Measurements from ENCODE around the gene DDX31. TPM values are rescaled to one million over a fixed set of nuclear protein-coding genes. Genes with fewer than 3 reads are reported as not detected.

DDX31 gene
- total RNA-seq, 1 experiment from 2014 or later = 25.8 TPM

GRCh38 chr9:132556235-132556634 lies 113.5 kb downstream of the DDX31 start (continued):
- TF ChIP-seq REST (IDR thresholded peaks at IDR 0.05; ENCODE audit: low read depth) = no peak
- no peak for TF ChIP-seq POLR2A (IDR thresholded peaks at IDR 0.05; ENCODE audit: borderline replicate concordance, extremely low read depth, insufficient read depth, insufficient read length)
- TF ChIP-seq CBX3 (IDR thresholded peaks at IDR 0.05; ENCODE audit: low read depth) = no peak
- no peak for TF ChIP-seq SRF (IDR thresholded peaks at IDR 0.05; ENCODE audit: low read depth)
- no peak for TF ChIP-seq EGR1 (IDR thresholded peaks at IDR 0.05; ENCODE audit: low read depth)
- TF ChIP-seq, protein P1, sequence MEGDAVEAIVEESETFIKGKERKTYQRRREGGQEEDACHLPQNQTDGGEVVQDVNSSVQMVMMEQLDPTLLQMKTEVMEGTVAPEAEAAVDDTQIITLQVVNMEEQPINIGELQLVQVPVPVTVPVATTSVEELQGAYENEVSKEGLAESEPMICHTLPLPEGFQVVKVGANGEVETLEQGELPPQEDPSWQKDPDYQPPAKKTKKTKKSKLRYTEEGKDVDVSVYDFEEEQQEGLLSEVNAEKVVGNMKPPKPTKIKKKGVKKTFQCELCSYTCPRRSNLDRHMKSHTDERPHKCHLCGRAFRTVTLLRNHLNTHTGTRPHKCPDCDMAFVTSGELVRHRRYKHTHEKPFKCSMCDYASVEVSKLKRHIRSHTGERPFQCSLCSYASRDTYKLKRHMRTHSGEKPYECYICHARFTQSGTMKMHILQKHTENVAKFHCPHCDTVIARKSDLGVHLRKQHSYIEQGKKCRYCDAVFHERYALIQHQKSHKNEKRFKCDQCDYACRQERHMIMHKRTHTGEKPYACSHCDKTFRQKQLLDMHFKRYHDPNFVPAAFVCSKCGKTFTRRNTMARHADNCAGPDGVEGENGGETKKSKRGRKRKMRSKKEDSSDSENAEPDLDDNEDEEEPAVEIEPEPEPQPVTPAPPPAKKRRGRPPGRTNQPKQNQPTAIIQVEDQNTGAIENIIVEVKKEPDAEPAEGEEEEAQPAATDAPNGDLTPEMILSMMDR (IDR thresholded peaks at IDR 0.05 in 2 of 3, conservative IDR thresholded peaks at IDR 0.05 in 1 of 3; ENCODE audit: borderline replicate concordance in 1 of 3, insufficient read depth in 1 of 3, low read depth in 2 of 3, low read length in 2 of 3) = no peak
- TF ChIP-seq ZFX (IDR thresholded peaks at IDR 0.05) = no peak
- TF ChIP-seq SP1 (IDR thresholded peaks at IDR 0.05; ENCODE audit: low read depth) = no peak
- TF ChIP-seq, protein P2, sequence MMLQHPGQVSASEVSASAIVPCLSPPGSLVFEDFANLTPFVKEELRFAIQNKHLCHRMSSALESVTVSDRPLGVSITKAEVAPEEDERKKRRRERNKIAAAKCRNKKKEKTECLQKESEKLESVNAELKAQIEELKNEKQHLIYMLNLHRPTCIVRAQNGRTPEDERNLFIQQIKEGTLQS (IDR thresholded peaks at IDR 0.05) = no peak
- no peak for TF ChIP-seq CEBPB (IDR thresholded peaks at IDR 0.05; ENCODE audit: low read depth)

GRCh38 chr9:132555528-132555927 lies 114.3 kb downstream of the DDX31 start:
- RAD21 ChIA-PET (ENCODE audit: low non-redundant PET in 1 of 2, low total read pairs in 2 of 2, uncharacterized antibody in 2 of 2, unreplicated experiment in 2 of 2) = no interaction called here
- Histone ChIP-seq H4K20me1 (ENCODE audit: insufficient read depth) (no peaks in the 10 kb centered on the region), H3K4me1 (ENCODE audit: control insufficient read depth in 1 of 2, insufficient read depth in 2 of 2, low read length in 2 of 2) (no peaks in the 10 kb centered on the region), H3K9ac (ENCODE audit: low read length) (no peak overlapping the region), H3K4me3 (replicated peaks in 1 of 2; ENCODE audit: low read depth in 1 of 2, low read length in 2 of 2) (no peak overlapping the region), H3K9me2 (ENCODE audit: insufficient read depth) (no peaks in the 10 kb centered on the region), H3K79me2 (ENCODE audit: insufficient read depth, low read length) (no peaks in the 10 kb centered on the region), H3K4me2 (ENCODE audit: low read length) (no peak overlapping the region), H2AFZ (ENCODE audit: low read depth, low read length, poor library complexity, severe bottlenecking) (no peak overlapping the region), H3K9me3 (ENCODE audit: control insufficient read depth in 1 of 2, insufficient read depth in 1 of 2, low read depth in 1 of 2, low read length in 2 of 2) (no peaks in the 10 kb centered on the region), H3K27ac (ENCODE audit: low read depth, low read length) (no peak overlapping the region), H3K36me3 (ENCODE audit: control insufficient read depth in 1 of 2, insufficient read depth in 2 of 2, low read length in 2 of 2) (no peaks in the 10 kb centered on the region), H3K27me3 (ENCODE audit: insufficient read depth, low read length) (no peaks in the 10 kb centered on the region; the same call in 1 of the 2 replicates)
- CTCF ChIA-PET = no interaction called here
- BruUV-seq (replicated peaks) = no TSS peak
- DNase-seq (ENCODE audit: low read depth, low spot score) = no peak
- POLR2A ChIA-PET = no interaction called here
- intact Hi-C loops (cut with micrococcal nuclease) = no loop called here
- no peak for ATAC-seq
- TF ChIP-seq RAD21 (IDR thresholded peaks at IDR 0.05; ENCODE audit: low read depth) = no peak
- TF ChIP-seq YY1 (IDR thresholded peaks at IDR 0.05; ENCODE audit: extremely low read depth, insufficient replicate concordance, low read depth, low read length) = no peak
- no peak for TF ChIP-seq SRF (IDR thresholded peaks at IDR 0.05; ENCODE audit: low read depth)
- TF ChIP-seq MAX (IDR thresholded peaks at IDR 0.05) = no peak
- no peak for TF ChIP-seq EZH2phosphoT487 (IDR thresholded peaks at IDR 0.05; ENCODE audit: borderline replicate concordance)
- no peak for TF ChIP-seq EZH2 (IDR thresholded peaks at IDR 0.05)
- no peak for TF ChIP-seq POLR2AphosphoS5 (IDR thresholded peaks at IDR 0.05; ENCODE audit: low read depth, low read length)
- TF ChIP-seq CEBPB (IDR thresholded peaks at IDR 0.05; ENCODE audit: low read depth) = no peak
- TF ChIP-seq REST (IDR thresholded peaks at IDR 0.05; ENCODE audit: low read depth) = no peak
- no peak for TF ChIP-seq JUND (IDR thresholded peaks at IDR 0.05)
